Karpas-422 (cell line): Measurements from ENCODE around the gene ZNF212. TPM values are rescaled to one million over a fixed set of nuclear protein-coding genes. Genes with fewer than 3 reads are reported as not detected.
"Not testable (repeated sequence)": the region's sequence is repeated elsewhere in the genome, so short reads cannot be mapped to it uniquely, and the experiment has no call there.

ENCODE experiments used
- DNase-seq: peaks from one replicate; pipeline ENCODE4 v3.0.0-alpha.2; 2015
- H2AFZ ChIP-seq: fragments of 200-600 bp; sonication (generic); 2 replicates; pipeline ENCODE4 v1.6.1; 2014; ENCODE audit warnings: antibody characterized with exemption, low read length, mixed read lengths
- H3K27ac ChIP-seq: fragments of 200-600 bp; sonication (generic); 2 replicates; pipeline ENCODE4 v1.5.1; 2014; ENCODE audit warnings: mild to moderate bottlenecking, low read length, moderate library complexity
- H3K27me3 ChIP-seq: fragments of 200-600 bp; sonication (generic); 2 replicates; pipeline ENCODE4 v1.6.1; 2014; ENCODE audit warnings: low read length, mixed read lengths
- H3K36me3 ChIP-seq: fragments of 200-600 bp; sonication (generic); 2 replicates; pipeline ENCODE4 v1.6.1; 2014; ENCODE audit warnings: low read length, mixed read lengths; ENCODE audit not compliant: insufficient read depth
- H3K4me1 ChIP-seq: fragments of 200-600 bp; sonication (generic); 2 replicates; pipeline ENCODE4 v1.6.1; 2014; ENCODE audit warnings: mild to moderate bottlenecking, low read length, mixed read lengths
- H3K4me2 ChIP-seq: fragments of 200-600 bp; sonication (generic); 2 replicates; pipeline ENCODE4 v1.6.1; 2014; ENCODE audit warnings: low read length, low read depth, mild to moderate bottlenecking; ENCODE audit not compliant: poor library complexity, severe bottlenecking
- H3K4me3 ChIP-seq: fragments of 200-600 bp; sonication (generic); 2 replicates; pipeline ENCODE4 v1.5.1; 2014; ENCODE audit warnings: mild to moderate bottlenecking, antibody characterized with exemption, low read length, mixed read lengths
- H3K79me2 ChIP-seq: fragments of 200-600 bp; sonication (generic); 2 replicates; pipeline ENCODE4 v1.6.1; 2014; ENCODE audit warnings: mild to moderate bottlenecking, low read length, mixed read lengths
- H3K9ac ChIP-seq: fragments of 200-600 bp; sonication (generic); 2 replicates; pipeline ENCODE4 v1.6.0; 2014; ENCODE audit warnings: low read length
- H3K9me2 ChIP-seq: fragments of 200-600 bp; sonication (generic), shearing (Covaris generic); replicated peaks from 2 replicates; pipeline ENCODE4 v1.6.0; 2014; ENCODE audit warnings: mild to moderate bottlenecking, low read length, moderate library complexity; ENCODE audit not compliant: insufficient read depth
- H3K9me3 ChIP-seq: fragments of 300-700, 200-600 bp; sonication (generic); 2 replicates; pipeline ENCODE4 v1.6.1; 2014; ENCODE audit warnings: low read length, mixed read lengths
- H4K20me1 ChIP-seq: fragments of 200-600 bp; sonication (generic); 2 replicates; pipeline ENCODE4 v1.6.1; 2014; ENCODE audit warnings: mild to moderate bottlenecking, antibody characterized with exemption, low read length, low read depth; ENCODE audit not compliant: insufficient read depth
- total RNA-seq: library from RNA; depleted of rRNA; stranded (reverse); fragments of >200 nt; shearing (Covaris generic); gene quantifications from 2 replicates; pipeline ENCODE4 v1.2.3, GENCODE V29; 2014; ENCODE audit warnings: low replicate concordance

The ZNF212 gene
- total RNA-seq, 1 experiment from 2014 or later, result 3.5 TPM

DNA sequence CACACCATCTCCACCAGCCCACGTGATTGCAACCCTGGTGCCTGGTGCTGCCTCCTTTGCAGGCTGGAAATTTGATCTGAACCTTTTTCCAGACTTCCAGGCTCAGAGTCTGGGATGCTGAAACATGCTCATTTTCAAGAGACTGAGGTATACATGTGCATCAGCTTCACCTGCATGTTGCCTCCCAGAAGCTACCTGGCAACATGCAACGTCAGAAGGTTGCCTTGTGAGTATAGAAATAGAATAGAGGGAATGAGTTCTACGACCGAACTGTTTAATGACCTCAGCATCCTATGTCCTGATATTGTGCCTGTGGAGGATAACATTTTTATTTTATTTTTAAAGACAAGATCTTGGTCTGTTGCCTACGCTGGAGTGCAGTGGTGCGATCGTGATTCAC lies 1.9 kb upstream of the ZNF212 start:
- Histone ChIP-seq H3K4me1 (peaks cover 19% of the 10 kb centered on the region), H3K9me2 (no peaks in the 10 kb centered on the region), H2AFZ (no peak overlapping the region), H3K27me3 (no peaks in the 10 kb centered on the region), H4K20me1 (no peaks in the 10 kb centered on the region), H3K79me2 (peaks cover 31% of the 10 kb centered on the region), H3K4me2 (no peak overlapping the region), H3K9ac (no peak overlapping the region), H3K9me3 (peaks cover 2% of the 10 kb centered on the region; the same call in 1 of the 2 replicates), H3K36me3 (peaks cover 6% of the 10 kb centered on the region), H3K4me3 (no peak overlapping the region), H3K27ac (no peak overlapping the region)
- peak; percentile 26 for DNase-seq

DNA sequence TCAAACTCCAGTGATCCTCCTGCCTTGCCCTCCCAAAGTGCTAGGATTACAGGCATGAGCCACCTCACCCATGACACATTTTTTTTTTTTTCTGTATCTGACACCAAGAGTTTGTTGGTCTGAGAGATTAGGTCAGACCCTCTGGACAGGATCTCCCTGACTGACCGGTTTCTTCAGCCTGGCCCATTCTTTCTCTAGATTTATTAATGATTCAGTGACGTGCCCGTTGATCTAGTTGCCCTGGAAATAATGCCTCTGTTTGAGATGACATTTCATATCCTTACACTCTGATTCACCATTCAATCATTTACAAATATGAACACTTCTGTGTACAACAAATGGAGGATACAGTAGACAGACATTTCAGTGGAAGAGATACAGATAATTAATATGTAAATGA lies 1.4 kb upstream of the ZNF212 start:
- Histone ChIP-seq H3K79me2 (peaks cover 36% of the 10 kb centered on the region), H4K20me1 (no peaks in the 10 kb centered on the region), H3K4me3 (no peak overlapping the region), H3K4me2 (peak overlapping the region; percentile 87), H3K27ac (no peak overlapping the region), H3K9ac (no peak overlapping the region), H2AFZ (no peak overlapping the region), H3K9me2 (no peaks in the 10 kb centered on the region), H3K9me3 (peaks cover 6% of the 10 kb centered on the region; the same call in 1 of the 2 replicates), H3K4me1 (peaks cover 19% of the 10 kb centered on the region), H3K36me3 (peaks cover 9% of the 10 kb centered on the region), H3K27me3 (no peaks in the 10 kb centered on the region)
- DNase-seq, result peak; percentile 25

DNA sequence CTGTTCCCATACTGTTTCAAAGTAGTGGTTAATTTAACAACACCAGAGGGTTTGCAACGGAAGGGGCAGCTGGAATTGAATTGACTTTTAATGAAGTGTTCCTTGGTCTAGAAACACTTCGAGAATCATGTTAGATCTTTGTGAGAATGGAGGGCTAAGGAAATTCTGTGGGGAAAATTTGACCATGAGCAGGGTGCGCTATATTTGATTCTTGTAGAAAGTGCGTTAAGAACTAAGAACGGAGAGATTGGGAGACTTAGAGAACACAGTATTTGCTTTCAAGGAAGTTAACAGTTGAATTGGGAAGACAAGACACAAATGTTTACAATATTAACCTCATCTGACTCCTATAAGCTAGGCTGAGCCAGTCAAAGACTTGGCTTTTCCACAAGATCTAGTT lies 1.2 kb downstream of the ZNF212 start:
- Histone ChIP-seq H3K4me1 (peaks cover 33% of the 10 kb centered on the region), H3K4me3 (peak overlapping the region; percentile 99), H3K36me3 (peaks cover 9% of the 10 kb centered on the region), H3K9me2 (no peaks in the 10 kb centered on the region), H3K9ac (peak overlapping the region; percentile 91), H3K79me2 (peaks cover 59% of the 10 kb centered on the region), H3K27me3 (no peaks in the 10 kb centered on the region), H3K27ac (no peak overlapping the region), H4K20me1 (no peaks in the 10 kb centered on the region), H2AFZ (no peak overlapping the region), H3K4me2 (peak overlapping the region; percentile 87), H3K9me3 (peaks cover 6% of the 10 kb centered on the region; the same call in 1 of the 2 replicates)
- peak; percentile 35 for DNase-seq

DNA sequence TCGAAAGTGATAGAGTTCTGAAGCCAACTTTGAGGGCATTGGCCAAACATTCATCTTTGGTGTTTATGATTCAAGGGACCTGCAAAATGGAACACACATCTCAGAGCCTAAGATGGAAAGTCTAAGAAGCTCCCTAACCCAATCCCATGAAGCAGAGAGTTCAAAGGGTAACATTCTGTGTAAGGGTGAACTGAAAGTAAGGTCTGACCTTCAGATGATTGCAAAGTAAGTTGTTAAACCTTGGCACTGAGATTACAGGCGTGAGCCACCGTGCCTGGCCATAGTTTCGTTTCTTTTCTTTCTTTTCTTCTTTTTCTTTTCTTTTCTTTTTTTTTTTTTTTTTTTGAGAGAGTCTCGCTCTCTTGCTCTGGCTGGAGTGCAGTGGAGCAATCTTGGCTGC lies 2.2 kb downstream of the ZNF212 start:
- H3K79me2 ChIP-seq, result peaks cover 70% of the 10 kb centered on the region
- H3K4me2 ChIP-seq, result no peak overlapping the region

DNA sequence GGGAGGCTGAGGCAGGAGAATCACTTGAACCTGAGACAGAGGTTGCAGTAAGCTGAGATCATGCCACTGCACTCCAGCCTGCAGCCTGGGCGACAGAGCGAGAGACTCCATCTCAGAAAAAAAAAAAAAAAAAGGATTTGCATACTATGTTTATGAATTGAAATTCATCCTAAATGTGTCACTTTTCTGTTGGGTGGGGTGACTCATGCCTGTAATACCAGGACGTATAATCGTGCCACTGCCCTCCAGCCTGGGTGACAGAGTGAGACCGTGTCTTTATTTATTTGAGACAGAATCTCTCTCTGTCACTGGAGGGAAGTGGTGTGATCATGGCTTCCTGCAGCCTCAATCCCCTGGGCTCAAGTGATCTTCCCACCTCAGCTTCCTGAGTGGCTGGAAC lies 5.8 kb downstream of the ZNF212 start:
- H3K9me2 ChIP-seq, result no peaks in the 10 kb centered on the region
- peak; percentile 75 for DNase-seq
- peak overlapping the region; percentile 6; the same call in 1 of the 2 replicates for H3K9ac ChIP-seq
- peak overlapping the region; percentile 61 for H3K27ac ChIP-seq
- H3K27me3 ChIP-seq, result no peaks in the 10 kb centered on the region
- peaks cover 91% of the 10 kb centered on the region for H3K79me2 ChIP-seq
- peak overlapping the region; percentile 44 for H3K4me2 ChIP-seq
- H2AFZ ChIP-seq, result no peak overlapping the region
- H3K36me3 ChIP-seq, result peaks cover 9% of the 10 kb centered on the region
- peaks cover 6% of the 10 kb centered on the region; the same call in 1 of the 2 replicates for H3K9me3 ChIP-seq
- H4K20me1 ChIP-seq, result no peaks in the 10 kb centered on the region
- no peak overlapping the region for H3K4me3 ChIP-seq
- peaks cover 54% of the 10 kb centered on the region for H3K4me1 ChIP-seq

More for the DNA sequence above, 2.2 kb downstream of the ZNF212 start:
- DNase-seq, result peak; percentile 41
- peaks cover 9% of the 10 kb centered on the region for H3K36me3 ChIP-seq
- no peaks in the 10 kb centered on the region for H3K9me2 ChIP-seq
- no peak overlapping the region for H3K9ac ChIP-seq
- H3K9me3 ChIP-seq, result peaks cover 6% of the 10 kb centered on the region; the same call in 1 of the 2 replicates
- no peak overlapping the region for H3K4me3 ChIP-seq
- H4K20me1 ChIP-seq, result no peaks in the 10 kb centered on the region
- no peaks in the 10 kb centered on the region for H3K27me3 ChIP-seq
- H3K27ac ChIP-seq, result no peak overlapping the region
- H2AFZ ChIP-seq, result no peak overlapping the region
- peaks cover 40% of the 10 kb centered on the region for H3K4me1 ChIP-seq

DNA sequence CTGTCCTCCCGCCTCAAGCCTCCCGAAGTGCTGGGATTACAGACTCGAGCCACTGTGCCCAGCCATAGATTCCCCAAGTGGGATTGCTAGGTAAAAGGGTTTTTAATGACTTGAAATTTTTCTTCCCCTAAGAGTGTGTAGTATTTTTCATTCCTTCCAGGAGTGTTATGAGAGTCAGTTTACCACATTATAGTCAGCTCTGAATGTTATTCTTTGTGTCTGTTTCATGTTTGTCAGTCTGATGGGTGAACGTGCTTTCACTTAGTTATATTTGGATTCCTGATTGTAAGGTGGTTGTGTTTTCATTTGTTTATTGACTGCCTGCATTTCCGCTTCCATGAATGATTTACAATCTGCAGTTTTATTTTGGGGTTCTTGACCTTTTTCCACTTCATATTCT lies 6.3 kb downstream of the ZNF212 start:
- Histone ChIP-seq H3K9me3 (peaks cover 6% of the 10 kb centered on the region; the same call in 1 of the 2 replicates), H2AFZ (no peak overlapping the region), H3K4me1 (peaks cover 49% of the 10 kb centered on the region), H3K4me3 (no peak overlapping the region), H3K36me3 (peaks cover 9% of the 10 kb centered on the region), H4K20me1 (no peaks in the 10 kb centered on the region), H3K79me2 (peaks cover 86% of the 10 kb centered on the region), H3K9ac (peak overlapping the region; percentile 6; the same call in 1 of the 2 replicates), H3K9me2 (no peaks in the 10 kb centered on the region), H3K4me2 (peak overlapping the region; percentile 44), H3K27ac (peak overlapping the region; percentile 61), H3K27me3 (no peaks in the 10 kb centered on the region)
- DNase-seq, result no peak

DNA sequence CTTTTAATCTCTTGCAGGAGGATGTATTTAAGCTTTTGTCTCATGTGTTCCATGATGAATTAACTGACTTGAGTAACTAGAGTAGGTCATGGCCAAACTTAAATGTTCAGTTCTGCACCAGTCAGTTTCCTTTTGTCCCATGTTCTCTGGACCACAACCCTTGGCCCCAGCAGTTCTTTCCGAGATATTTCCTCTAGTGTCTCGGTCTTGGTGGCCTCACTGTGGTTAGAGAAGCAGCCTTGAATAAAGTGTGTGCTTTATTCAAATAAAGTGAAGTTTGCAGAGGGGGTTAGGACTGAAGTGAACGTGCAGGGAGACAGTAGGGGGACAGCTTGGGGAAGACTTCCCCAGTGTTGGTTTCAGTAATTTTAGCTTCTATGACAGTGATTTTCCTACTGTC lies 9.3 kb downstream of the ZNF212 start:
- Histone ChIP-seq H3K27me3 (no peaks in the 10 kb centered on the region), H4K20me1 (no peaks in the 10 kb centered on the region), H3K36me3 (peaks cover 17% of the 10 kb centered on the region; the same call in 1 of the 2 replicates), H3K4me3 (peak overlapping the region; percentile 40), H3K79me2 (peaks cover 56% of the 10 kb centered on the region), H3K4me2 (peak overlapping the region; percentile 66), H3K27ac (peak overlapping the region; percentile 87), H2AFZ (no peak overlapping the region), H3K9me2 (no peaks in the 10 kb centered on the region), H3K4me1 (peaks cover 46% of the 10 kb centered on the region), H3K9me3 (no peaks in the 10 kb centered on the region), H3K9ac (peak overlapping the region; percentile 58)
- peak; percentile 64 for DNase-seq

DNA sequence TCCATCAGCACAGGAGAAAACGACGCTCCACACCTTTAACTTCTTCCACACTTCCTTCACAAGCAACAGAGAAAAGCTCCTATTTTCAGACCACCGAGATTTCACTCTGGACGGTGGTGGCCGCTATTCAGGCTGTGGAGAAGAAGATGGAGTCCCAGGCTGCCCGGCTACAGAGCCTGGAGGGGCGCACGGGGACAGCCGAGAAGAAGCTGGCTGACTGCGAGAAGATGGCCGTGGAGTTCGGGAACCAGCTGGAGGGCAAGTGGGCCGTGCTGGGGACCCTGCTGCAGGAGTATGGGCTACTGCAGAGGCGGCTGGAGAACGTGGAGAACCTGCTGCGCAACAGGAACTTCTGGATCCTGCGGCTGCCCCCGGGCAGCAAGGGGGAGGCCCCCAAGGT lies 10.7 kb downstream of the ZNF212 start:
- not testable (repeated sequence) for H3K27ac ChIP-seq, H3K9me3 ChIP-seq, H3K4me2 ChIP-seq, H2AFZ ChIP-seq, H3K4me3 ChIP-seq, H4K20me1 ChIP-seq, H3K27me3 ChIP-seq, H3K9ac ChIP-seq, H3K9me2 ChIP-seq
- H3K36me3 ChIP-seq, result peaks cover 25% of the 10 kb centered on the region; the same call in 1 of the 2 replicates
- DNase-seq, result peak; percentile 16
- peaks cover 37% of the 10 kb centered on the region for H3K4me1 ChIP-seq
- peaks cover 45% of the 10 kb centered on the region for H3K79me2 ChIP-seq
